Activated naive CD8-positive, alpha-beta T cell treated with anti-CD3 and anti-CD28 coated beads for 36 hours (primary cell): ENCODE results near the gene UNC13B. TPM values are rescaled to one million over a fixed set of nuclear protein-coding genes. Genes with fewer than 3 reads are reported as not detected.
A peak's percentile ranks its signal among the peaks of the same experiment; 100 is the strongest.
"Not testable (repeated sequence)": the region's sequence is repeated elsewhere in the genome, so short reads cannot be mapped to it uniquely, and the experiment has no call there.

Source experiments
- DNase-seq: peaks from one replicate; pipeline ENCODE4 v3.0.0; 2021
- H3K27ac Mint-ChIP-seq: one replicate; pipeline ENCODE4 v1.8.0; 2022; ENCODE audit warnings: mild to moderate bottlenecking, moderate library complexity, mixed read lengths
- H3K27me3 Mint-ChIP-seq: one replicate; pipeline ENCODE4 v1.8.0; 2022; ENCODE audit warnings: mild to moderate bottlenecking, mixed read lengths
- H3K36me3 Mint-ChIP-seq: one replicate; pipeline ENCODE4 v1.8.0; 2021; ENCODE audit warnings: mild to moderate bottlenecking, mixed read lengths
- H3K4me1 Mint-ChIP-seq: one replicate; pipeline ENCODE4 v1.8.0; 2021; ENCODE audit warnings: mixed read lengths
- H3K4me3 Mint-ChIP-seq: one replicate; pipeline ENCODE4 v1.8.0; 2022; ENCODE audit warnings: mild to moderate bottlenecking, moderate library complexity, mixed read lengths
- H3K9me3 Mint-ChIP-seq: one replicate; pipeline ENCODE4 v1.8.0; 2022; ENCODE audit warnings: mixed read lengths
- total RNA-seq, 2 experiments: library from RNA; stranded (reverse); gene quantifications; one replicate each; pipeline ENCODE4 v1.2.3, GENCODE V29; 2021

UNC13B gene
- total RNA-seq, 2 experiments from 2014 or later, result 2.5 to 3.7 TPM

GRCh38 chr9:35152926-35153325, 8.9 kb upstream of the UNC13B start:
- Mint-ChIP-seq H3K9me3 (peaks cover 19% of the 10 kb centered on the region), H3K36me3 (peaks cover 4% of the 10 kb centered on the region), H3K4me3 (no peak overlapping the region), H3K4me1 (no peaks in the 10 kb centered on the region), H3K27me3 (no peaks in the 10 kb centered on the region), H3K27ac (no peak overlapping the region)
- DNase-seq, result no peak

GRCh38 chr9:35156781-35157180, 5.0 kb upstream of the UNC13B start:
- H3K36me3 Mint-ChIP-seq, result no peaks in the 10 kb centered on the region
- no peak overlapping the region for H3K27ac Mint-ChIP-seq
- H3K4me3 Mint-ChIP-seq, result no peak overlapping the region
- H3K4me1 Mint-ChIP-seq, result peaks cover 6% of the 10 kb centered on the region
- no peaks in the 10 kb centered on the region for H3K9me3 Mint-ChIP-seq
- no peaks in the 10 kb centered on the region for H3K27me3 Mint-ChIP-seq
- no peak for DNase-seq

- not testable (repeated sequence) for H3K36me3 Mint-ChIP-seq, DNase-seq, H3K9me3 Mint-ChIP-seq, H3K27me3 Mint-ChIP-seq, H3K4me3 Mint-ChIP-seq, H3K27ac Mint-ChIP-seq
- H3K4me1 Mint-ChIP-seq, result peaks cover 10% of the 10 kb centered on the region
Measured at GRCh38 chr9:35157836-35158235, 4.0 kb upstream of the UNC13B start.

GRCh38 chr9:35158501-35159280, 3.1 kb upstream of the UNC13B start:
- Mint-ChIP-seq H3K4me1 (peaks cover 12% of the 10 kb centered on the region), H3K4me3 (no peak overlapping the region), H3K27me3 (peaks cover 11% of the 10 kb centered on the region), H3K36me3 (no peaks in the 10 kb centered on the region), H3K9me3 (no peaks in the 10 kb centered on the region), H3K27ac (no peak overlapping the region)
- DNase-seq, result no peak

GRCh38 chr9:35162605-35163315, 951 bp downstream of the UNC13B start:
- no peak overlapping the region for H3K27ac Mint-ChIP-seq

GRCh38 chr9:35163413-35163812, 1.6 kb downstream of the UNC13B start:
- H3K27me3 Mint-ChIP-seq, result peaks cover 12% of the 10 kb centered on the region
- H3K4me3 Mint-ChIP-seq, result no peak overlapping the region
- H3K9me3 Mint-ChIP-seq, result no peaks in the 10 kb centered on the region
- DNase-seq, result no peak
- H3K4me1 Mint-ChIP-seq, result peaks cover 12% of the 10 kb centered on the region
- no peak overlapping the region for H3K27ac Mint-ChIP-seq
- no peaks in the 10 kb centered on the region for H3K36me3 Mint-ChIP-seq

More at GRCh38 chr9:35162605-35163315, 951 bp downstream of the UNC13B start:
- H3K4me1 Mint-ChIP-seq, result peaks cover 12% of the 10 kb centered on the region
- H3K9me3 Mint-ChIP-seq, result no peaks in the 10 kb centered on the region
- DNase-seq, result no peak
- no peaks in the 10 kb centered on the region for H3K36me3 Mint-ChIP-seq
- peak overlapping the region; percentile 86 for H3K4me3 Mint-ChIP-seq
- peaks cover 12% of the 10 kb centered on the region for H3K27me3 Mint-ChIP-seq

- H3K27ac Mint-ChIP-seq, result no peak overlapping the region
- no peak for DNase-seq
- H3K36me3 Mint-ChIP-seq, result no peaks in the 10 kb centered on the region
- no peaks in the 10 kb centered on the region for H3K9me3 Mint-ChIP-seq
- peaks cover 10% of the 10 kb centered on the region for H3K4me1 Mint-ChIP-seq
- H3K27me3 Mint-ChIP-seq, result peaks cover 12% of the 10 kb centered on the region
- H3K4me3 Mint-ChIP-seq, result no peak overlapping the region
Measured at GRCh38 chr9:35164711-35165110, 2.9 kb downstream of the UNC13B start.

- H3K27ac Mint-ChIP-seq, H3K36me3 Mint-ChIP-seq, DNase-seq, H3K4me1 Mint-ChIP-seq, H3K4me3 Mint-ChIP-seq, H3K9me3 Mint-ChIP-seq: not testable (repeated sequence)
- H3K27me3 Mint-ChIP-seq, result peaks cover 12% of the 10 kb centered on the region
Measured at GRCh38 chr9:35167429-35167828, 5.6 kb downstream of the UNC13B start.

GRCh38 chr9:35168963-35169362, 7.2 kb downstream of the UNC13B start:
- H3K27me3 Mint-ChIP-seq, result no peaks in the 10 kb centered on the region
- H3K9me3 Mint-ChIP-seq, result no peaks in the 10 kb centered on the region
- no peaks in the 10 kb centered on the region for H3K36me3 Mint-ChIP-seq
- no peak overlapping the region for H3K4me3 Mint-ChIP-seq
- no peak for DNase-seq
- H3K4me1 Mint-ChIP-seq, result peaks cover 5% of the 10 kb centered on the region
- no peak overlapping the region for H3K27ac Mint-ChIP-seq

- Mint-ChIP-seq H3K36me3 (no peaks in the 10 kb centered on the region), H3K9me3 (no peaks in the 10 kb centered on the region), H3K27ac (no peak overlapping the region), H3K4me1 (peaks cover 5% of the 10 kb centered on the region), H3K4me3 (no peak overlapping the region), H3K27me3 (peaks cover 8% of the 10 kb centered on the region)
- DNase-seq, result no peak
Measured at GRCh38 chr9:35172878-35173277, 11.1 kb downstream of the UNC13B start.

- Mint-ChIP-seq H3K4me3 (no peak overlapping the region), H3K4me1 (peaks cover 5% of the 10 kb centered on the region), H3K9me3 (no peaks in the 10 kb centered on the region), H3K27ac (no peak overlapping the region), H3K27me3 (peaks cover 8% of the 10 kb centered on the region), H3K36me3 (no peaks in the 10 kb centered on the region)
- no peak for DNase-seq
Measured at GRCh38 chr9:35177520-35177919, 15.7 kb downstream of the UNC13B start.

- Mint-ChIP-seq H3K27ac (no peak overlapping the region), H3K36me3 (no peaks in the 10 kb centered on the region), H3K27me3 (peaks cover 8% of the 10 kb centered on the region), H3K9me3 (no peaks in the 10 kb centered on the region), H3K4me3 (no peak overlapping the region), H3K4me1 (no peaks in the 10 kb centered on the region)
- no peak for DNase-seq
Measured at GRCh38 chr9:35179347-35180280, 17.8 kb downstream of the UNC13B start.

- Mint-ChIP-seq H3K4me3 (no peak overlapping the region), H3K27me3 (no peaks in the 10 kb centered on the region), H3K9me3 (no peaks in the 10 kb centered on the region), H3K36me3 (no peaks in the 10 kb centered on the region), H3K4me1 (no peaks in the 10 kb centered on the region), H3K27ac (no peak overlapping the region)
- no peak for DNase-seq
Measured at GRCh38 chr9:35180801-35181200, 19.0 kb downstream of the UNC13B start.

- not testable (repeated sequence) for H3K27me3 Mint-ChIP-seq, H3K9me3 Mint-ChIP-seq, H3K4me1 Mint-ChIP-seq, H3K27ac Mint-ChIP-seq, H3K4me3 Mint-ChIP-seq, H3K36me3 Mint-ChIP-seq, DNase-seq
Measured at GRCh38 chr9:35182401-35182800, 20.6 kb downstream of the UNC13B start.
